Cardiac fibroblast (primary cell): ENCODE measurements around the gene DIRAS1.

Experiments used
- DNase-seq, 2 donors: peaks; one replicate each; pipeline versions ENCODE4 v3.0.0 to v3.0.0-alpha.2; 2010; ENCODE audit warnings: low read depth in 2 of 2
- H3K4me3 ChIP-seq, 2 donors: replicated peaks in 1 of 2; 1 replicate in 1 of 2; 2 replicates in 1 of 2; pipeline ENCODE4 v1.5.1; 2011; ENCODE audit warnings: low read depth in 2 of 2, low read length in 2 of 2, mild to moderate bottlenecking in 2 of 2, moderate library complexity in 1 of 2
- CTCF ChIP-seq: IDR thresholded peaks from one replicate; pipeline ENCODE4 v1.5.1; 2011; ENCODE audit warnings: low read depth, mild to moderate bottlenecking, low read length, inconsistent platforms

DIRAS1 gene, protein sequence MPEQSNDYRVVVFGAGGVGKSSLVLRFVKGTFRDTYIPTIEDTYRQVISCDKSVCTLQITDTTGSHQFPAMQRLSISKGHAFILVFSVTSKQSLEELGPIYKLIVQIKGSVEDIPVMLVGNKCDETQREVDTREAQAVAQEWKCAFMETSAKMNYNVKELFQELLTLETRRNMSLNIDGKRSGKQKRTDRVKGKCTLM

DNA sequence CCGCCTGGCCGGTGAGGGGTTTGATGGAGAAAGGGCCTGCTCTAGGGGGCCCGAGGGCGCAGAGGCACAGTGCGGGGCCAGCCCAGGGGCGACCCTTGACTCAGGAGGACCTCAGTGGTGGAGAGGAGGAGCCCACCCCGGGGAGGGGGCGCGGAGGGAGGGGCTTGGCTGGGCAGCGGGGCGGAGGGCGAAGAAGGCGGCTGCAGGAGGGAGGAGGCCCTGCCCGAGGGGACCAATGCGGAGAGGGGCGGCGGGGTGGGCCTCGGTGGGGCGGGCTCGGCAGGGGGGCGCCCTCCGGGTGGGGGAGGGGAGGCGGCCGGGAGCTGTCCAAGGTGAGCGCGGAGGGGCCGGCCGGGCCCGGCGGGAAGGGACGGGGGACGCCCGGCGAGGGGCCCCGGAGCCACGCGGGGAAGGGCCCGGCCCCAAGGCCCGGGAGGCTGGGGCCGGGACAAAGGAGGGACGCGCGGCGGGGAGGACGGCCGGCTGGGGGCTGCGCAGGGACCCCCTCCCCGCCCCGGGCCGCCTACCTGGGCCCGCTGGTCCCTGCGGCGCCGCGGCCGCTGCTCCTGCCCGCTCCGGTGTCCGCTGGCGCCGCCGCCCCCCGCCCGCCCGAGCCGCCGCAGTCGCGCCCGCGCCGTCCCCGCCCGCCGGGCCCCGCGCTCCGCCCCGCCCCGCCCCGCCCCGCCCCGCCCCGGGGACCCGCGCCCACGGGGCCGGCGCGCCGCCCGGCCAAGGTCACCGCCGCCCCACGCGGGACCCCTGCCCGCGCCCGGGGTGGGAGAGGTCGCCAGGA lies at the start of gene DIRAS1:
Gene DIRAS1, minus strand, starts transcription at position 596 of the 793 bp plus-strand sequence. CDS start 3,566 bp downstream, outside the sequence.
- DNase-seq: no peak
- no peak for TF ChIP-seq CTCF
- peak within 1 kb of the TSS in 1 of 2 donors; percentile 46 for H3K4me3 ChIP-seq

DNA sequence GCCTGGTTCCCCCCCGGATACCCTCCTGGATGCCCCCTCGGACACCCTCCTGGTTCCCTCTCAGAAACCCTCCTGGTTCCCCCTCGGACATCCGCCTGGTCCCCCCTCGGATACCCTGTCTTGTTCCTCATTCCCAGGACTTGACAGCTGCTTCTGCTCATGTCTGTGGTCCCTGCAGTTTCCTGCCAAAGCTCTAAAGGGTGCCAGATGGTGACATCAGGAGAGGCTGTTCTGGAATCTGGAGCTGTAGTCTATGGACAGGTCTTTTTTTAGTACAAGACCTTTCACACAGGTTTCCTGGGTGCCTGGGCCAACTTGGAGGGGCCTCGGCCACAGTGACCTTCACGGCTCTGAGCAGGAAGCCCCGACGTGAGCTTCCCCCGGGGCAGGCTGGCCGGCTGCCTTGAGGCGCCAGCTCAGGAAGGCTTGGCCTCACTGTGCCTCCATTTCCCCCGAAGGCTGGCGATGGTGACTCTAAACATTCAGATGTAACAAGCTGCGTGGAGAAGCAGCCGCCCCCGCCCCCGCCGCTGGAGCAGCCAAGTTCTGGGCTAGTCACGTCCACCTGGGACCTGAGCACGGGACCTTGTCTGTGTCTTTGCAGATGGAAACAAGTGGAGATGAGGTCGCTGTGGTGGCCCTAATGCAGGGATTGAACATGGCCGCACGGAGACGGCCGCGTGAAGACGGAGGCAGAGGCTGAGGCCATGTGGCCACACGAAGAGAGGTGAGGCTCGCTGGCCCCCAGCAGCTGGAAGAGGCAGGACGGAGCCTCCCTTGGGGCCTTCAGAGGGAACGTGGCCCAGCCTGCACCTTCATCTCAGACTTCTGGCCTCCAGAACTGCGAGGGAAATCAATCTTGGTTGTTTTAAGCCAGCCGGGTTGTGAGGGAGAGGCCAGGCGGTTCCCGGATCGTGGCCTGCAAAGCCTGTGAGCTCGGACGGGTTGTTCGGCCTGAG lies 49.2 kb upstream of the DIRAS1 start:
- no peak for TF ChIP-seq CTCF
- H3K4me3 ChIP-seq: no peak overlapping the region
- DNase-seq: peak; percentile 57 to 75

GRCh38 chr19:2769218-2769617 lies 48.0 kb upstream of the DIRAS1 start:
- TF ChIP-seq CTCF: no peak
- H3K4me3 ChIP-seq: no peak overlapping the region
- no peak for DNase-seq

GRCh38 chr19:2768365-2769132 lies 47.4 kb upstream of the DIRAS1 start:
- no peak for TF ChIP-seq CTCF
- no peak overlapping the region for H3K4me3 ChIP-seq
- DNase-seq: no peak

GRCh38 chr19:2767688-2768087 lies 46.5 kb upstream of the DIRAS1 start:
- no peak for DNase-seq
- H3K4me3 ChIP-seq: no peak overlapping the region
- TF ChIP-seq CTCF: no peak
